ENCODE measurements around the gene FGD5.
A peak's percentile ranks its signal among the peaks of the same experiment; 100 is the strongest.

The FGD5 gene

GRCh38 chr3:14789221-14789620 is 29.5 kb upstream of the FGD5 start:
- no peak for DNase-seq (ENCODE audit: extremely low read depth in 1 of 2, low read depth in 1 of 2)

GRCh38 chr3:14789640-14790285 is 29.0 kb upstream of the FGD5 start:
- DNase-seq (ENCODE audit: extremely low read depth in 1 of 2, low read depth in 1 of 2): no peak

- DNase-seq (ENCODE audit: extremely low read depth in 1 of 2, low read depth in 1 of 2): peak in 1 of 2 donors; percentile 28
Observed at GRCh38 chr3:14791343-14791945, 27.3 kb upstream of the FGD5 start.

GRCh38 chr3:14792691-14793121 is 26.1 kb upstream of the FGD5 start:
- no peak for DNase-seq (ENCODE audit: extremely low read depth in 1 of 2, low read depth in 1 of 2)

- DNase-seq (ENCODE audit: extremely low read depth in 1 of 2, low read depth in 1 of 2): no peak
Observed at GRCh38 chr3:14793126-14793857, 25.5 kb upstream of the FGD5 start.

GRCh38 chr3:14793858-14794234 is 24.9 kb upstream of the FGD5 start:
- DNase-seq (ENCODE audit: extremely low read depth in 1 of 2, low read depth in 1 of 2): no peak

- no peak for DNase-seq (ENCODE audit: extremely low read depth in 1 of 2, low read depth in 1 of 2)
Observed at GRCh38 chr3:14794435-14794834, 24.3 kb upstream of the FGD5 start.

- no peak for DNase-seq (ENCODE audit: extremely low read depth in 1 of 2, low read depth in 1 of 2)
Observed at GRCh38 chr3:14795996-14796395, 22.8 kb upstream of the FGD5 start.

GRCh38 chr3:14796403-14797077 is 22.2 kb upstream of the FGD5 start:
- DNase-seq (ENCODE audit: extremely low read depth in 1 of 2, low read depth in 1 of 2): no peak

- DNase-seq (ENCODE audit: extremely low read depth in 1 of 2, low read depth in 1 of 2): no peak
Observed at GRCh38 chr3:14797731-14798130, 21.0 kb upstream of the FGD5 start.

- DNase-seq (ENCODE audit: extremely low read depth in 1 of 2, low read depth in 1 of 2): no peak
Observed at GRCh38 chr3:14798231-14798630, 20.5 kb upstream of the FGD5 start.

- DNase-seq (ENCODE audit: extremely low read depth in 1 of 2, low read depth in 1 of 2): no peak
Observed at GRCh38 chr3:14799146-14799545, 19.6 kb upstream of the FGD5 start.

GRCh38 chr3:14801031-14801430 is 17.7 kb upstream of the FGD5 start:
- DNase-seq (ENCODE audit: extremely low read depth in 1 of 2, low read depth in 1 of 2): no peak

- no peak for DNase-seq (ENCODE audit: extremely low read depth in 1 of 2, low read depth in 1 of 2)
Observed at GRCh38 chr3:14801668-14802380, 16.9 kb upstream of the FGD5 start.

- DNase-seq (ENCODE audit: extremely low read depth in 1 of 2, low read depth in 1 of 2): no peak
Observed at GRCh38 chr3:14802381-14802731, 16.4 kb upstream of the FGD5 start.

- DNase-seq (ENCODE audit: extremely low read depth in 1 of 2, low read depth in 1 of 2): no peak
Observed at GRCh38 chr3:14803101-14803980, 15.4 kb upstream of the FGD5 start.

GRCh38 chr3:14803981-14804834 is 14.6 kb upstream of the FGD5 start:
- DNase-seq (ENCODE audit: extremely low read depth in 1 of 2, low read depth in 1 of 2): no peak

- no peak for DNase-seq (ENCODE audit: extremely low read depth in 1 of 2, low read depth in 1 of 2)
Observed at GRCh38 chr3:14804835-14805780, 13.7 kb upstream of the FGD5 start.
